Mucosa of gallbladder (tissue), 1 donor: ENCODE results near the gene CENPN. TPM values are rescaled to one million over a fixed set of nuclear protein-coding genes. Genes with fewer than 3 reads are reported as not detected.

Experiments used
- DNase-seq: peaks from one replicate; pipeline ENCODE4 v3.0.0-alpha.2; 2020; ENCODE audit warnings: low spot score
- total RNA-seq: library from RNA; stranded (reverse); gene quantifications from one replicate; pipeline ENCODE4 v1.2.1, GENCODE V29; 2021
- donor health status: DM: no; HTN: no; CAD: no.

Gene CENPN
- total RNA-seq, 1 donor from 2014 or later: 9.3 TPM

GRCh38 chr16:81029930-81030604 lies 23.1 kb downstream of the CENPN start:
- DNase-seq: no peak

- peak; percentile 94 for DNase-seq
These were observed 28.5 kb downstream of the CENPN start, which contains the start of gene ATMIN for GRCh38 chr16:81035398-81035974. ATMIN (plus strand) TSS chr16:81035842; CDS start chr16:81035871, 29 bp downstream.

GRCh38 chr16:81035975-81036750 lies 29.1 kb downstream of the CENPN start:
- no peak for DNase-seq

- DNase-seq: no peak
These were observed 29.8 kb downstream of the CENPN start for GRCh38 chr16:81036751-81037350.

- DNase-seq: no peak
These were observed 33.1 kb downstream of the CENPN start for GRCh38 chr16:81040131-81040530.

- no peak for DNase-seq
These were observed 33.8 kb downstream of the CENPN start for GRCh38 chr16:81040842-81041241.

GRCh38 chr16:81041696-81042095 lies 34.7 kb downstream of the CENPN start:
- DNase-seq: no peak

- DNase-seq: no peak
These were observed 35.8 kb downstream of the CENPN start for GRCh38 chr16:81042821-81043220.

GRCh38 chr16:81053761-81054160 lies 46.7 kb downstream of the CENPN start:
- no peak for DNase-seq

- no peak for DNase-seq
These were observed 53.7 kb downstream of the CENPN start for GRCh38 chr16:81060576-81061306.

- no peak for DNase-seq
These were observed 54.3 kb downstream of the CENPN start for GRCh38 chr16:81061307-81061640.

- no peak for DNase-seq
These were observed 55.0 kb downstream of the CENPN start for GRCh38 chr16:81061871-81062608.

- no peak for DNase-seq
These were observed 59.7 kb downstream of the CENPN start for GRCh38 chr16:81066681-81067080.

- no peak for DNase-seq
These were observed 60.2 kb downstream of the CENPN start for GRCh38 chr16:81067166-81067565.

GRCh38 chr16:81069063-81069462 lies 62.0 kb downstream of the CENPN start:
- no peak for DNase-seq

- no peak for DNase-seq
These were observed 64.0 kb downstream of the CENPN start for GRCh38 chr16:81070979-81071378.

- DNase-seq: no peak
These were observed 64.8 kb downstream of the CENPN start for GRCh38 chr16:81071805-81072204.

GRCh38 chr16:81073560-81074330 lies 66.7 kb downstream of the CENPN start:
- no peak for DNase-seq

GRCh38 chr16:81076566-81077075 lies 69.6 kb downstream of the CENPN start:
- DNase-seq: peak; percentile 91
